HFFc6 (cell line): ENCODE results near the gene CIROP. TPM values are rescaled to one million over a fixed set of nuclear protein-coding genes. Genes with fewer than 3 reads are reported as not detected.
A peak's percentile ranks its signal among the peaks of the same experiment; 100 is the strongest.

Experiments used
- DNase-seq: peaks from one replicate; pipeline ENCODE4 v3.0.0-alpha.2; 2018
- H3K27ac Mint-ChIP-seq: 2 replicates; pipeline ENCODE4 v1.8.0; 2020; ENCODE audit warnings: mild to moderate bottlenecking, mixed read lengths
- H3K27me3 Mint-ChIP-seq: 2 replicates; pipeline ENCODE4 v1.8.0; 2021; ENCODE audit warnings: mild to moderate bottlenecking, moderate library complexity, mixed read lengths; ENCODE audit not compliant: insufficient read depth
- H3K36me3 Mint-ChIP-seq: 2 replicates; pipeline ENCODE4 v1.8.0; 2021; ENCODE audit warnings: low read depth, mixed read lengths
- H3K4me1 Mint-ChIP-seq: 2 replicates; pipeline ENCODE4 v1.8.0; 2020; ENCODE audit warnings: low read depth, mixed read lengths
- H3K4me3 Mint-ChIP-seq: 2 replicates; pipeline ENCODE4 v1.8.0; 2020; ENCODE audit warnings: mild to moderate bottlenecking, moderate library complexity, mixed read lengths
- H3K9me3 Mint-ChIP-seq: 2 replicates; pipeline ENCODE4 v1.8.0; 2020; ENCODE audit warnings: mild to moderate bottlenecking, mixed read lengths
- CTCF ChIP-seq: fragments of 200-600 bp; sonication (generic); IDR thresholded peaks from 2 replicates; pipeline ENCODE4 v1.5.0; 2021; ENCODE audit warnings: antibody characterized with exemption, mild to moderate bottlenecking
- total RNA-seq, 6 experiments: library from RNA; stranded (reverse); fragmentation: NEBNext Ultra II Directional; extraction: Animal tissue kit (Norgen Biotek cat#: 25700); gene quantifications; 2 replicates in 1 of 6; 3 replicates in 5 of 6; pipeline ENCODE4 v1.2.3, GENCODE V29; 2021

The CIROP gene
- total RNA-seq, 6 experiments from 2014 or later, result not detected

- H3K27ac Mint-ChIP-seq, result no peak within 1 kb of the TSS
- DNase-seq, result peak; percentile 64
- H3K4me3 Mint-ChIP-seq, result no peak within 1 kb of the TSS
- TF ChIP-seq CTCF, result no peak; the same call in 1 of the 2 replicates
- H3K9me3 Mint-ChIP-seq, result no peaks in the 10 kb centered on the region
- peaks cover 40% of the 10 kb centered on the region for H3K4me1 Mint-ChIP-seq
- no peaks in the 10 kb centered on the region for H3K27me3 Mint-ChIP-seq
- peaks cover 24% of the 10 kb centered on the region for H3K36me3 Mint-ChIP-seq
Measured at GRCh38 chr14:23094666-23095195, 10.1 kb downstream of the CIROP start, which contains the start of gene ACIN1. Gene ACIN1 (minus strand): TSS chr14:23095136. CDS start chr14:23095112, 24 bp downstream.

- no peaks in the 10 kb centered on the region for H3K9me3 Mint-ChIP-seq
- DNase-seq, result no peak
- peaks cover 40% of the 10 kb centered on the region for H3K4me1 Mint-ChIP-seq
- TF ChIP-seq CTCF, result peak; percentile 43
- no peak overlapping the region for H3K27ac Mint-ChIP-seq
- H3K4me3 Mint-ChIP-seq, result no peak overlapping the region
- no peaks in the 10 kb centered on the region for H3K27me3 Mint-ChIP-seq
- H3K36me3 Mint-ChIP-seq, result peaks cover 26% of the 10 kb centered on the region
Measured at GRCh38 chr14:23093991-23094665, 10.7 kb downstream of the CIROP start.

- peaks cover 24% of the 10 kb centered on the region for H3K36me3 Mint-ChIP-seq
- DNase-seq, result no peak
- no peaks in the 10 kb centered on the region for H3K9me3 Mint-ChIP-seq
- TF ChIP-seq CTCF, result no peak
- H3K27ac Mint-ChIP-seq, result peak overlapping the region; percentile 58
- H3K4me1 Mint-ChIP-seq, result peaks cover 40% of the 10 kb centered on the region
- H3K4me3 Mint-ChIP-seq, result no peak overlapping the region
- H3K27me3 Mint-ChIP-seq, result no peaks in the 10 kb centered on the region
Measured at GRCh38 chr14:23093526-23093925, 11.3 kb downstream of the CIROP start.

- no peak for TF ChIP-seq CTCF
- H3K9me3 Mint-ChIP-seq, result no peaks in the 10 kb centered on the region
- peaks cover 40% of the 10 kb centered on the region for H3K4me1 Mint-ChIP-seq
- no peak overlapping the region for H3K4me3 Mint-ChIP-seq
- peak overlapping the region; percentile 58 for H3K27ac Mint-ChIP-seq
- DNase-seq, result no peak
- H3K27me3 Mint-ChIP-seq, result no peaks in the 10 kb centered on the region
- H3K36me3 Mint-ChIP-seq, result peaks cover 24% of the 10 kb centered on the region
Measured at GRCh38 chr14:23093104-23093503, 11.7 kb downstream of the CIROP start.

- Mint-ChIP-seq H3K4me1 (peaks cover 39% of the 10 kb centered on the region), H3K9me3 (no peaks in the 10 kb centered on the region), H3K4me3 (0 out of 2 replicates have a peak overlapping the region, but pooled peaks have one; percentile 49), H3K27ac (peak overlapping the region; percentile 19; the same call in 1 of the 2 replicates), H3K27me3 (no peaks in the 10 kb centered on the region), H3K36me3 (peaks cover 36% of the 10 kb centered on the region)
- DNase-seq, result no peak
- no peak for TF ChIP-seq CTCF
Measured at GRCh38 chr14:23091294-23092225, 13.2 kb downstream of the CIROP start.
